ENCODE results near the gene FAM193A.
"Not testable (repeated sequence)": the region's sequence is repeated elsewhere in the genome, so short reads cannot be mapped to it uniquely, and the experiment has no call there.

FAM193A gene

GRCh38 chr4:2672082-2672481 is 135.6 kb downstream of the FAM193A start:
- H3K9me3 ChIP-seq (ENCODE audit: control insufficient read depth, low read length) = no peaks in the 10 kb centered on the region
- no peaks in the 10 kb centered on the region for H3K4me1 ChIP-seq (ENCODE audit: control insufficient read depth, insufficient read depth, low read length, poor library complexity, severe bottlenecking)
- no peak overlapping the region for H3K27ac ChIP-seq (ENCODE audit: low read depth, low read length, severe bottlenecking)
- H3K4me3 ChIP-seq (ENCODE audit: extremely low read depth, insufficient read depth, low read length, poor library complexity, severe bottlenecking) = no peak overlapping the region
- 96 to 100% methylated on average over 2 to 3 of the region's 3 CpGs for WGBS, 2 experiments (ENCODE audit: insufficient coverage in 2 of 2)
- peaks cover 89% of the 10 kb centered on the region for H3K36me3 ChIP-seq (ENCODE audit: control insufficient read depth, insufficient read depth, low read length)

GRCh38 chr4:2672700-2673099 is 136.3 kb downstream of the FAM193A start:
- Histone ChIP-seq H3K9me3 (ENCODE audit: control insufficient read depth, low read length) (no peaks in the 10 kb centered on the region), H3K36me3 (ENCODE audit: control insufficient read depth, insufficient read depth, low read length) (peaks cover 92% of the 10 kb centered on the region)
- 93 to 96% methylated on average over 2 of the region's 2 CpGs for WGBS, 2 experiments (ENCODE audit: insufficient coverage in 2 of 2)

GRCh38 chr4:2673157-2673556 is 136.7 kb downstream of the FAM193A start:
- Histone ChIP-seq H3K36me3 (ENCODE audit: control insufficient read depth, insufficient read depth, low read length) (peaks cover 88% of the 10 kb centered on the region), H3K27ac (ENCODE audit: low read depth, low read length, severe bottlenecking) (no peak overlapping the region), H3K4me1 (ENCODE audit: control insufficient read depth, insufficient read depth, low read length, poor library complexity, severe bottlenecking) (no peaks in the 10 kb centered on the region), H3K9me3 (ENCODE audit: control insufficient read depth, low read length) (no peaks in the 10 kb centered on the region), H3K4me3 (ENCODE audit: extremely low read depth, insufficient read depth, low read length, poor library complexity, severe bottlenecking) (no peak overlapping the region)
- no CpG with 5 or more reads among the region's 1 CpG for WGBS, 2 experiments (ENCODE audit: insufficient coverage in 2 of 2)

More at GRCh38 chr4:2672700-2673099, 136.3 kb downstream of the FAM193A start:
- no peaks in the 10 kb centered on the region for H3K4me1 ChIP-seq (ENCODE audit: control insufficient read depth, insufficient read depth, low read length, poor library complexity, severe bottlenecking)
- no peak overlapping the region for H3K4me3 ChIP-seq (ENCODE audit: extremely low read depth, insufficient read depth, low read length, poor library complexity, severe bottlenecking)
- no peak overlapping the region for H3K27ac ChIP-seq (ENCODE audit: low read depth, low read length, severe bottlenecking)

GRCh38 chr4:2679762-2680161 is 143.3 kb downstream of the FAM193A start:
- H3K9me3 ChIP-seq (ENCODE audit: control insufficient read depth, low read length) = not testable (repeated sequence)
- 93 to 100% methylated on average over 1 to 2 of the region's 6 CpGs for WGBS, 2 experiments (ENCODE audit: insufficient coverage in 2 of 2)
- H3K36me3 ChIP-seq (ENCODE audit: control insufficient read depth, insufficient read depth, low read length) = peaks cover 74% of the 10 kb centered on the region

GRCh38 chr4:2684486-2684885 is 148.0 kb downstream of the FAM193A start:
- H3K36me3 ChIP-seq (ENCODE audit: control insufficient read depth, insufficient read depth, low read length) = peaks cover 92% of the 10 kb centered on the region
- WGBS, 2 experiments (ENCODE audit: insufficient coverage in 2 of 2) = 94 to 98% methylated on average over 7 to 8 of the region's 9 CpGs
- no peaks in the 10 kb centered on the region for H3K4me1 ChIP-seq (ENCODE audit: control insufficient read depth, insufficient read depth, low read length, poor library complexity, severe bottlenecking)
- H3K27ac ChIP-seq (ENCODE audit: low read depth, low read length, severe bottlenecking) = no peak overlapping the region
- H3K9me3 ChIP-seq (ENCODE audit: control insufficient read depth, low read length) = no peaks in the 10 kb centered on the region
- no peak overlapping the region for H3K4me3 ChIP-seq (ENCODE audit: extremely low read depth, insufficient read depth, low read length, poor library complexity, severe bottlenecking)

More at GRCh38 chr4:2679762-2680161, 143.3 kb downstream of the FAM193A start:
- H3K4me1 ChIP-seq (ENCODE audit: control insufficient read depth, insufficient read depth, low read length, poor library complexity, severe bottlenecking); H3K27ac ChIP-seq (ENCODE audit: low read depth, low read length, severe bottlenecking); H3K4me3 ChIP-seq (ENCODE audit: extremely low read depth, insufficient read depth, low read length, poor library complexity, severe bottlenecking): not testable (repeated sequence)

GRCh38 chr4:2685541-2685940 is 149.1 kb downstream of the FAM193A start:
- Histone ChIP-seq H3K4me3 (ENCODE audit: extremely low read depth, insufficient read depth, low read length, poor library complexity, severe bottlenecking) (no peak overlapping the region), H3K27ac (ENCODE audit: low read depth, low read length, severe bottlenecking) (no peak overlapping the region), H3K9me3 (ENCODE audit: control insufficient read depth, low read length) (no peaks in the 10 kb centered on the region), H3K4me1 (ENCODE audit: control insufficient read depth, insufficient read depth, low read length, poor library complexity, severe bottlenecking) (no peaks in the 10 kb centered on the region), H3K36me3 (ENCODE audit: control insufficient read depth, insufficient read depth, low read length) (peaks cover 92% of the 10 kb centered on the region)
- 94 to 98% methylated on average over 6 to 8 of the region's 8 CpGs for WGBS, 2 experiments (ENCODE audit: insufficient coverage in 2 of 2)

- H3K9me3 ChIP-seq (ENCODE audit: control insufficient read depth, low read length) = no peaks in the 10 kb centered on the region
- 98% methylated on average over 7 of the region's 13 CpGs for WGBS, 2 experiments (ENCODE audit: insufficient coverage in 2 of 2)
- H3K36me3 ChIP-seq (ENCODE audit: control insufficient read depth, insufficient read depth, low read length) = peaks cover 94% of the 10 kb centered on the region
- no peak overlapping the region for H3K4me3 ChIP-seq (ENCODE audit: extremely low read depth, insufficient read depth, low read length, poor library complexity, severe bottlenecking)
- H3K4me1 ChIP-seq (ENCODE audit: control insufficient read depth, insufficient read depth, low read length, poor library complexity, severe bottlenecking) = no peaks in the 10 kb centered on the region
- H3K27ac ChIP-seq (ENCODE audit: low read depth, low read length, severe bottlenecking) = no peak overlapping the region
These were observed 150.2 kb downstream of the FAM193A start for GRCh38 chr4:2686379-2687265.

- no peaks in the 10 kb centered on the region for H3K9me3 ChIP-seq (ENCODE audit: control insufficient read depth, low read length)
- no peaks in the 10 kb centered on the region for H3K4me1 ChIP-seq (ENCODE audit: control insufficient read depth, insufficient read depth, low read length, poor library complexity, severe bottlenecking)
- H3K27ac ChIP-seq (ENCODE audit: low read depth, low read length, severe bottlenecking) = no peak overlapping the region
- no peak overlapping the region for H3K4me3 ChIP-seq (ENCODE audit: extremely low read depth, insufficient read depth, low read length, poor library complexity, severe bottlenecking)
- WGBS, 2 experiments (ENCODE audit: insufficient coverage in 2 of 2) = 99% methylated on average over 10 to 11 of the region's 11 CpGs
- H3K36me3 ChIP-seq (ENCODE audit: control insufficient read depth, insufficient read depth, low read length) = peaks cover 99% of the 10 kb centered on the region
These were observed 151.8 kb downstream of the FAM193A start for GRCh38 chr4:2688281-2688680.

GRCh38 chr4:2688697-2689096 is 152.2 kb downstream of the FAM193A start:
- no peaks in the 10 kb centered on the region for H3K9me3 ChIP-seq (ENCODE audit: control insufficient read depth, low read length)
- peaks cover 99% of the 10 kb centered on the region for H3K36me3 ChIP-seq (ENCODE audit: control insufficient read depth, insufficient read depth, low read length)
- no peak overlapping the region for H3K4me3 ChIP-seq (ENCODE audit: extremely low read depth, insufficient read depth, low read length, poor library complexity, severe bottlenecking)
- WGBS, 2 experiments (ENCODE audit: insufficient coverage in 2 of 2) = 96 to 100% methylated on average over 3 to 4 of the region's 4 CpGs
- no peak overlapping the region for H3K27ac ChIP-seq (ENCODE audit: low read depth, low read length, severe bottlenecking)
- no peaks in the 10 kb centered on the region for H3K4me1 ChIP-seq (ENCODE audit: control insufficient read depth, insufficient read depth, low read length, poor library complexity, severe bottlenecking)

GRCh38 chr4:2689114-2689513 is 152.7 kb downstream of the FAM193A start:
- H3K36me3 ChIP-seq (ENCODE audit: control insufficient read depth, insufficient read depth, low read length) = peaks cover 99% of the 10 kb centered on the region
- H3K4me3 ChIP-seq (ENCODE audit: extremely low read depth, insufficient read depth, low read length, poor library complexity, severe bottlenecking) = no peak overlapping the region
- H3K9me3 ChIP-seq (ENCODE audit: control insufficient read depth, low read length) = no peaks in the 10 kb centered on the region
- 90 to 97% methylated on average over 5 of the region's 6 CpGs for WGBS, 2 experiments (ENCODE audit: insufficient coverage in 2 of 2)
- H3K27ac ChIP-seq (ENCODE audit: low read depth, low read length, severe bottlenecking) = no peak overlapping the region
- no peaks in the 10 kb centered on the region for H3K4me1 ChIP-seq (ENCODE audit: control insufficient read depth, insufficient read depth, low read length, poor library complexity, severe bottlenecking)

Data from mesodermal cell (in vitro differentiated cells).